Measurements from ENCODE around the gene NCAM2.

The NCAM2 gene

GRCh38 chr21:21029164-21029563 is 31.0 kb downstream of the NCAM2 start:
- DNase-seq: no peak

- no peak for DNase-seq
Observed at GRCh38 chr21:21030311-21030710, 32.1 kb downstream of the NCAM2 start.

- DNase-seq: no peak
Observed at GRCh38 chr21:21034036-21034435, 35.8 kb downstream of the NCAM2 start.

GRCh38 chr21:21039624-21040170 is 41.5 kb downstream of the NCAM2 start:
- no peak for DNase-seq

GRCh38 chr21:21045518-21045917 is 47.3 kb downstream of the NCAM2 start:
- DNase-seq: no peak

- no peak for DNase-seq
Observed at GRCh38 chr21:21046063-21046462, 47.9 kb downstream of the NCAM2 start.

GRCh38 chr21:21051109-21052055 is 53.2 kb downstream of the NCAM2 start:
- no peak for DNase-seq

- DNase-seq: no peak
Observed at GRCh38 chr21:21052672-21053071, 54.5 kb downstream of the NCAM2 start.

- DNase-seq: no peak
Observed at GRCh38 chr21:21057349-21058062, 59.3 kb downstream of the NCAM2 start.

GRCh38 chr21:21063828-21064227 is 65.6 kb downstream of the NCAM2 start:
- no peak for DNase-seq

- DNase-seq: no peak
Observed at GRCh38 chr21:21064353-21064752, 66.1 kb downstream of the NCAM2 start.

- no peak for DNase-seq
Observed at GRCh38 chr21:21067375-21067774, 69.2 kb downstream of the NCAM2 start.

- DNase-seq: no peak
Observed at GRCh38 chr21:21074305-21074704, 76.1 kb downstream of the NCAM2 start.

GRCh38 chr21:21076051-21076450 is 77.8 kb downstream of the NCAM2 start:
- DNase-seq: no peak

- DNase-seq: no peak
Observed at GRCh38 chr21:21076491-21076890, 78.3 kb downstream of the NCAM2 start.

GRCh38 chr21:21079646-21080045 is 81.4 kb downstream of the NCAM2 start:
- no peak for DNase-seq

GRCh38 chr21:21084179-21084578 is 86.0 kb downstream of the NCAM2 start:
- no peak for DNase-seq

- DNase-seq: no peak
Observed at GRCh38 chr21:21085206-21085605, 87.0 kb downstream of the NCAM2 start.

- no peak for DNase-seq
Observed at GRCh38 chr21:21096956-21097355, 98.7 kb downstream of the NCAM2 start.

GRCh38 chr21:21097466-21097865 is 99.3 kb downstream of the NCAM2 start:
- no peak for DNase-seq

GRCh38 chr21:21101911-21102310 is 103.7 kb downstream of the NCAM2 start:
- no peak for DNase-seq

- DNase-seq: no peak
Observed at GRCh38 chr21:21102896-21103295, 104.7 kb downstream of the NCAM2 start.

GRCh38 chr21:21103692-21104091 is 105.5 kb downstream of the NCAM2 start:
- no peak for DNase-seq

- no peak for DNase-seq
Observed at GRCh38 chr21:21109736-21110135, 111.5 kb downstream of the NCAM2 start.

Measured in activated CD4-positive, alpha-beta T cell treated with anti-CD3 and anti-CD28 coated beads, Interleukin-2, amount 50 U/mL, for 4 hours (primary cell).